Measurements from ENCODE around the gene KRT10.

DNA sequence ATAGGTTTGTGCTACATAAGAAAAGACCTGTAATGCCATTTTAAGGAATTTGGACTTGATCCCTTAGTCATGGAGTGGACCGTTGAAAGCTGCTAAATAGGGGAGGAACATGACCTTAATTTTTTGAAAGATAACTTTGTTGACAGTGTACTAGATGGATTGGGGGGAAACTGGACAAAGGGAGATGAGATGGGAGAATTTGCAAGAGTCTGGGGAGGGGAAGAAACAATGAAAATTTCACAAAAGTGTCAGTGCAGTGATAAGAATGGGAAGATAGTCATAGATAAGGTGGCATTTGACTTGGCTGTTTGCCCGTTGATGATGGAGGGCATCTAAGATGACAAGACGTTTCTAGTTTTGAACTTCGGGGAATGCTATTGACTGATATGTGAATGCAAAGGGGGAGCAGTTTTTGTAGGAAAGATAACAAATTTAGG lies 22.3 kb upstream of the KRT10 start:
- TF ChIP-seq FOXA1 (IDR thresholded peaks at IDR 0.05): no peak
- TF ChIP-seq, protein P1, sequence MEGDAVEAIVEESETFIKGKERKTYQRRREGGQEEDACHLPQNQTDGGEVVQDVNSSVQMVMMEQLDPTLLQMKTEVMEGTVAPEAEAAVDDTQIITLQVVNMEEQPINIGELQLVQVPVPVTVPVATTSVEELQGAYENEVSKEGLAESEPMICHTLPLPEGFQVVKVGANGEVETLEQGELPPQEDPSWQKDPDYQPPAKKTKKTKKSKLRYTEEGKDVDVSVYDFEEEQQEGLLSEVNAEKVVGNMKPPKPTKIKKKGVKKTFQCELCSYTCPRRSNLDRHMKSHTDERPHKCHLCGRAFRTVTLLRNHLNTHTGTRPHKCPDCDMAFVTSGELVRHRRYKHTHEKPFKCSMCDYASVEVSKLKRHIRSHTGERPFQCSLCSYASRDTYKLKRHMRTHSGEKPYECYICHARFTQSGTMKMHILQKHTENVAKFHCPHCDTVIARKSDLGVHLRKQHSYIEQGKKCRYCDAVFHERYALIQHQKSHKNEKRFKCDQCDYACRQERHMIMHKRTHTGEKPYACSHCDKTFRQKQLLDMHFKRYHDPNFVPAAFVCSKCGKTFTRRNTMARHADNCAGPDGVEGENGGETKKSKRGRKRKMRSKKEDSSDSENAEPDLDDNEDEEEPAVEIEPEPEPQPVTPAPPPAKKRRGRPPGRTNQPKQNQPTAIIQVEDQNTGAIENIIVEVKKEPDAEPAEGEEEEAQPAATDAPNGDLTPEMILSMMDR (IDR thresholded peaks at IDR 0.05; ENCODE audit: low read depth, low read length, missing input control): no peak
- no peak for TF ChIP-seq RXRA (IDR thresholded peaks at IDR 0.05)
- no peak for TF ChIP-seq TAF1 (conservative IDR thresholded peaks at IDR 0.05)
- no peak for TF ChIP-seq EGR1 (IDR thresholded peaks at IDR 0.05; ENCODE audit: low read depth in 2 of 2)
- TF ChIP-seq, protein P2, sequence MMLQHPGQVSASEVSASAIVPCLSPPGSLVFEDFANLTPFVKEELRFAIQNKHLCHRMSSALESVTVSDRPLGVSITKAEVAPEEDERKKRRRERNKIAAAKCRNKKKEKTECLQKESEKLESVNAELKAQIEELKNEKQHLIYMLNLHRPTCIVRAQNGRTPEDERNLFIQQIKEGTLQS (IDR thresholded peaks at IDR 0.05): no peak
- no peak for TF ChIP-seq GABPA (IDR thresholded peaks at IDR 0.05 in 1 of 2, conservative IDR thresholded peaks at IDR 0.05 in 1 of 2)
- no peak for TF ChIP-seq NR2F2 (IDR thresholded peaks at IDR 0.05)
- TF ChIP-seq, protein P3, sequence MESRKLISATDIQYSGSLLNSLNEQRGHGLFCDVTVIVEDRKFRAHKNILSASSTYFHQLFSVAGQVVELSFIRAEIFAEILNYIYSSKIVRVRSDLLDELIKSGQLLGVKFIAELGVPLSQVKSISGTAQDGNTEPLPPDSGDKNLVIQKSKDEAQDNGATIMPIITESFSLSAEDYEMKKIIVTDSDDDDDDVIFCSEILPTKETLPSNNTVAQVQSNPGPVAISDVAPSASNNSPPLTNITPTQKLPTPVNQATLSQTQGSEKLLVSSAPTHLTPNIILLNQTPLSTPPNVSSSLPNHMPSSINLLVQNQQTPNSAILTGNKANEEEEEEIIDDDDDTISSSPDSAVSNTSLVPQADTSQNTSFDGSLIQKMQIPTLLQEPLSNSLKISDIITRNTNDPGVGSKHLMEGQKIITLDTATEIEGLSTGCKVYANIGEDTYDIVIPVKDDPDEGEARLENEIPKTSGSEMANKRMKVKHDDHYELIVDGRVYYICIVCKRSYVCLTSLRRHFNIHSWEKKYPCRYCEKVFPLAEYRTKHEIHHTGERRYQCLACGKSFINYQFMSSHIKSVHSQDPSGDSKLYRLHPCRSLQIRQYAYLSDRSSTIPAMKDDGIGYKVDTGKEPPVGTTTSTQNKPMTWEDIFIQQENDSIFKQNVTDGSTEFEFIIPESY (IDR thresholded peaks at IDR 0.05): no peak
- no peak for TF ChIP-seq SP1 (IDR thresholded peaks at IDR 0.05)
- TF ChIP-seq, protein P4, sequence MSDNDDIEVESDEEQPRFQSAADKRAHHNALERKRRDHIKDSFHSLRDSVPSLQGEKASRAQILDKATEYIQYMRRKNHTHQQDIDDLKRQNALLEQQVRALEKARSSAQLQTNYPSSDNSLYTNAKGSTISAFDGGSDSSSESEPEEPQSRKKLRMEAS (IDR thresholded peaks at IDR 0.05): no peak
- TF ChIP-seq, protein P5, sequence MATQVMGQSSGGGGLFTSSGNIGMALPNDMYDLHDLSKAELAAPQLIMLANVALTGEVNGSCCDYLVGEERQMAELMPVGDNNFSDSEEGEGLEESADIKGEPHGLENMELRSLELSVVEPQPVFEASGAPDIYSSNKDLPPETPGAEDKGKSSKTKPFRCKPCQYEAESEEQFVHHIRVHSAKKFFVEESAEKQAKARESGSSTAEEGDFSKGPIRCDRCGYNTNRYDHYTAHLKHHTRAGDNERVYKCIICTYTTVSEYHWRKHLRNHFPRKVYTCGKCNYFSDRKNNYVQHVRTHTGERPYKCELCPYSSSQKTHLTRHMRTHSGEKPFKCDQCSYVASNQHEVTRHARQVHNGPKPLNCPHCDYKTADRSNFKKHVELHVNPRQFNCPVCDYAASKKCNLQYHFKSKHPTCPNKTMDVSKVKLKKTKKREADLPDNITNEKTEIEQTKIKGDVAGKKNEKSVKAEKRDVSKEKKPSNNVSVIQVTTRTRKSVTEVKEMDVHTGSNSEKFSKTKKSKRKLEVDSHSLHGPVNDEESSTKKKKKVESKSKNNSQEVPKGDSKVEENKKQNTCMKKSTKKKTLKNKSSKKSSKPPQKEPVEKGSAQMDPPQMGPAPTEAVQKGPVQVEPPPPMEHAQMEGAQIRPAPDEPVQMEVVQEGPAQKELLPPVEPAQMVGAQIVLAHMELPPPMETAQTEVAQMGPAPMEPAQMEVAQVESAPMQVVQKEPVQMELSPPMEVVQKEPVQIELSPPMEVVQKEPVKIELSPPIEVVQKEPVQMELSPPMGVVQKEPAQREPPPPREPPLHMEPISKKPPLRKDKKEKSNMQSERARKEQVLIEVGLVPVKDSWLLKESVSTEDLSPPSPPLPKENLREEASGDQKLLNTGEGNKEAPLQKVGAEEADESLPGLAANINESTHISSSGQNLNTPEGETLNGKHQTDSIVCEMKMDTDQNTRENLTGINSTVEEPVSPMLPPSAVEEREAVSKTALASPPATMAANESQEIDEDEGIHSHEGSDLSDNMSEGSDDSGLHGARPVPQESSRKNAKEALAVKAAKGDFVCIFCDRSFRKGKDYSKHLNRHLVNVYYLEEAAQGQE (IDR thresholded peaks at IDR 0.05): no peak
- no peak for TF ChIP-seq YY1 (IDR thresholded peaks at IDR 0.05)
- no peak for TF ChIP-seq JUND (IDR thresholded peaks at IDR 0.05)
